ENCODE data around the gene PHYKPL.

Gene PHYKPL

GRCh38 chr5:178223196-178223773, 9.3 kb downstream of the PHYKPL start:
- no peak for DNase-seq (ENCODE audit: low spot score)

DNA sequence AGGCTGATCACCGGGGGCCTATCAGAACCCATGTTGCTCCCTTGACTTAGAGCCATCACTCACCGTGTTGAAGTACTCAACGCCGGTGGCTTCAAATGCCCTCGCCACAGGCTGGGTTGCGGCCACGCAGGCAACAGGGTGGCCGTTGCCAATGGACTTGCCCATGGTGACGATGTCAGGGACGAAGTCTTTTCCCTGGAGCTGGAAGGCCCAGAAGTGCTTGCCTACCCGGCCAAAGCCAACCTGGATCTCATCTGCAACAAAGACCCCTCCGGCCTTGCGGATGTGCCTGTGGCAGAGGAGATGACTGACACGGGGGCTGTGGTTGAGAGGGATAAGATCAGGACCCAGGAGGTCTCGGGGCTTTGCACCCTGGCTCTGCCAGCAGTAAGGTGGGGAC, 10.3 kb downstream of the PHYKPL start:
- DNase-seq (ENCODE audit: low spot score): no peak

- DNase-seq (ENCODE audit: low spot score): no peak
These were observed 10.7 kb downstream of the PHYKPL start for GRCh38 chr5:178221853-178222252.

GRCh38 chr5:178221282-178221681, 11.3 kb downstream of the PHYKPL start:
- no peak for DNase-seq (ENCODE audit: low spot score)

GRCh38 chr5:178218827-178219226, 13.8 kb downstream of the PHYKPL start:
- DNase-seq (ENCODE audit: low spot score): no peak

GRCh38 chr5:178218237-178218776, 14.3 kb downstream of the PHYKPL start:
- DNase-seq (ENCODE audit: low spot score): no peak

- no peak for DNase-seq (ENCODE audit: low spot score)
These were observed 15.8 kb downstream of the PHYKPL start for GRCh38 chr5:178216779-178217178.

DNA sequence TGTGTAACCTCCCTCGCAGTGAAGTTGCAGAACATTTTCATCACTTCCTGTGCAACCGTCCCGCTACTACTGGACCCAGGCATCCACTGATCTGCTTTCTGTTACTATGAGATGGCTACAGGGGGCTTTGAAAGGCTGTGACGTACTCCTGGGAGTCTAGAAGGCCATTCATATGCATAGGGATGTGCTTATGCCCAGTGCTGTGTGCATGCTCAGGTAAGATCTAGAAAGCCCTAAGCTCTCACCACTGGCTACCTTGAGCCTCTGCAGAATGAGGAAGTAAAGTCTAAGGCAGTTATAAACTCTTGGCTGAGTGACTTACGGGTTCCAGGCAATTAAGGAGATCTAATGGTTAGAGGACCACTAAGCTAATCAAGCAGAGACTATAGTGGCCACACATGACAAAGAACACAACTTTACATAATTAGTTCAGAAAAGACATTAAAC, 16.5 kb downstream of the PHYKPL start:
- DNase-seq (ENCODE audit: low spot score): no peak

DNA sequence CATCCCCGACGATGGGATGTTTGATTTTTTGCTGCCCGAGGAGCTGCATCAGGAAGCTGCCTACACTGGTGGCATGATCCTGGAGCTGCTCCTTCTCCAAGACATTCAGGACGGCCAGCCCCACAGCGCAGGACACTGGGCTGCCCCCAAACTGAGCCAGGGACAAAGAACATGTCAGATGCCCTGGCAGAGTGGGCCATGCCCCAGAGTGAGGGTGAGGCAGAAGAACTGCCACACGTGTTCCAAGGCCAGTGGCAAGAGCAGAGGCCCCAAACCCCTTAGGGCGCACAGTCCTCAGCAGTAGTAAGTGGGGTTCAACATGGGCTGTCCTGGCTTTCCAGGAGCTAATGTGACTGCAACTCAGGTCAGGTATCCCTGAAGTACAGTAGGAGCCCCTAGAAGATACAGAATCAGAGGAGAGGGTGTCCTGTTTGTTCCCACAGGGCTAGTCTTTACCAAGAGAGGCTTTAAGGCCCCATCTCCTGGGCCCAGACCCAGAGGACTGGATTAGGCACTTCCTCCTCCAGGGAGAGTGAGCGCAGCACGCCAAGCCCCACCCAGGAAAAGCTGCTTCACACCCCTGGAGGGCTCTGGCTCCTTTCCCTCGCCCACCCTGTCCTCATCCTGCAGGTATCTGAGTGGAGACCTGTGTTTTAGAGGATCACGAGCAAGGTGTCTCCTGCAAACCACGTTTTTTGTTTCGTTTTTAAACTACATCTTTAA, 17.2 kb downstream of the PHYKPL start:
- no peak for DNase-seq (ENCODE audit: low spot score)

- no peak for DNase-seq (ENCODE audit: low spot score)
These were observed 18.3 kb downstream of the PHYKPL start for GRCh38 chr5:178214160-178214803.

DNA sequence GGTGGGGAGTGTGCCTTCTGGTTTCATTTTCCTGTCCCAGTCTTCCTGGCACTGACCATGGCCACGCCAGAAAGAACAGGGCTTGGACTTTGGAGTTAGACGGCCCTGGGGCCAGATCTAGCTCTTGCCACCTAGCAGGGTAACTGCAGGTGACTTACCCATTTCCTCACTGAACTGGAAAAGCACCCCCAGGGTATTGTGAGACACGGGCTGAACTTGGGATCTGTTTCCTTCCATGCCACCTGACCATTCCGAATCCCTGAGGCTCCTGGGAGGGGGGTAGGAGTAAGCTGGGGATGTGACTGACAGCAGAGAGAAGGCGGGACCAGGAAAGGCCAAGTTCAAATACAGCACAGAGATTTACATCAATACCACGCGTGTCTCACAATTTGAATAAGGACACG, 18.9 kb downstream of the PHYKPL start:
- DNase-seq (ENCODE audit: low spot score): no peak

GRCh38 chr5:178213003-178213461, 19.6 kb downstream of the PHYKPL start:
- peak; percentile 44 for DNase-seq (ENCODE audit: low spot score)

DNA sequence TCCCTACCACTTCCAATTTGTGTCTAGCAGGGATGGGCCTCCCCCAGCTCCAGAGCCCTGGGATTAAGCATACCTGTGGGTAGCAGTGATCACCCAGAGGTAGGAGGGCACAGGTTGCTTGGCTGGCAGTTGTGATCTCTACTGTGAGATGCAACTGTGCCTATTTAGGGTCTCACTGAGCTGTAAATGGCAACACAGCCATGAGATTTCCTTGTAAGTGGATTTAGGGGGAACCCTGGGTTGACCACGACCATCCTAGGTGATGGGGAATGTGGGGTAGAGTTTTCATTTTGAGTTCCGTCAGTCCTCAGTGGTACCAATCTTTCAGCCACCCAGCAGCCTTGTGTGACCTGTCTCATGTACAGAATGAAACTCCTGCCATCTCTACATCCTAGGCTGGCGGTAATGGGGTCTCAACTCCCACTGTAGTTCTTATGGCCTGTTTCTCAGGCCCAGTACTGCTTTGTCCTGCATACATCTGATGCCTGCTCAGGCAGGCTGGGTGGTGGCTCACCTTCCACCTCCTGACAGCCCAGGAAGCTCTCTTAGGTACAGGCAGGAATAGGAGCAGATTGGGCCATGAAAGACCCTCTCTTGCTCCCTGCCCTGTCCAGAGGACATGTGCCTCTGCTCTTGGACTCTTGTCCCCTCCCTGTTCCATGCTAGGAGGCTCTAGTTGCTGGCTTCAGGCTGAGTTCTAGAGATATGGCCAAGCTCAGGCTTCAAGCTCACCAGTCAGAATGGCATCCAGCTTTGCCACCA, 20.2 kb downstream of the PHYKPL start:
- DNase-seq (ENCODE audit: low spot score): no peak

DNA sequence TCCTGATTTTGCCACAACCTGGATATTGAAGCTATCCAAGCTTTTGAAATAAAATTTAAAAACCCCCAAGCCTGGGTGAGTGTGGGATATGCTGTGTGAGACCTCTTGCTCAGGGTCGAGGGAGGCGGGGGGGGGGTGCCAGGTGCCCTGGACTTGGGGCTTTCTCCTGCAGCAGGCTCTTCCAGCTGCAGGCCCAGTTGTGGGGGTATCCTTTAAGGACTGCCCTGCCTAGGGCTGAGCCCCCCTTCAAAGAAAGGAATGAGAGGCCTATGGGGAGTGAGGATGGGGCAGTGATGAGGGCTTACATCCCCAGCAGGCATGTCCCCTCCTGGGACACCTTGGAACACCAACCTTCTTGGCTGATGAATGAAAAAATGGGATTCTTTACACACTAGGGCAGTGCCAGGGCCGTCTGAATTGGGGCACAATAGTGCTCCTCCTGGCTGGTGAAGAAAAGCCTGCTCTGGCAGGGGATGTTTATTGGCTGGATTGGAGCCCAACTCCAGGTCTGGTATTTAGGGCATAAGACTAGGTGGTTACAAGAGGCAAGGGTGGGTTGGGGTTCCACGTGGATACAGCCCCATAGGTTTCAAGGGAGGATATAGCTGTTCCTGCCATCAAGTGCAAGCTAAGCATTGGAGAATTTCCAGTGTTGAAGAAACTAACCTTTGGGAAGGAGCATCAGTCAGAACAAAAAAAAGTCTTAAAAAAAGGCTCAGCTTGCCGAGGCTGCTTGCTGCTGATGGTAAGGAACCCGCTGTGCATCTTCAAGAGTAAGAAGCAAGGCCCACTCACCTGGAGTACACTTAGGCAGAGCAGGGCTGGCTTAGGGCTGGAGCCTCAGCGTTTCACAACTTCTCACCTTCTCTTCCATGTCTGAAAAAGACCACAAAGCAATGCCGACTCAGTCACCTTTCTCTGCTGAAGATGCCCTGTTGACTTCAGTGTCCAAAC, 21.2 kb downstream of the PHYKPL start:
- no peak for DNase-seq (ENCODE audit: low spot score)

DNA sequence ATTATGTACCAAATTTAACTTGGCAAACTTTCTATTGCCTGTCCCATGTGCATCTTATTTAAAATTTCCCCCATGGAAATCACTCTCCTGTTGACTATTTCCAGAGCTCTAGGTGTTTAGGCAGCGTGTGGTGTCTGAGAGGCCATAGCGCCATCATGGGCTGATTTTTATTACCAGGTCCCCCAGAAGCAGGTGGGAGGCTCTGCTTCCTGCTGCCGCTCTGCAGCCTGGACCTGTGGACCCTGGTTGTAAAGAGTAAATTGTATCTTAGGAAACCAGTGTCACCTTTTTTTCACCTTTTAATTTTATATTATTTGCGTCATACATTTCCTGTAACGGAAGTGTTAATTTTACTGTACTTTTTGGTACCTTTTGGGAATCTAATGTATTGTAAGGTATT, 21.9 kb downstream of the PHYKPL start:
- DNase-seq (ENCODE audit: low spot score): no peak

- no peak for DNase-seq (ENCODE audit: low spot score)
These were observed 22.5 kb downstream of the PHYKPL start for GRCh38 chr5:178210073-178210535.

DNA sequence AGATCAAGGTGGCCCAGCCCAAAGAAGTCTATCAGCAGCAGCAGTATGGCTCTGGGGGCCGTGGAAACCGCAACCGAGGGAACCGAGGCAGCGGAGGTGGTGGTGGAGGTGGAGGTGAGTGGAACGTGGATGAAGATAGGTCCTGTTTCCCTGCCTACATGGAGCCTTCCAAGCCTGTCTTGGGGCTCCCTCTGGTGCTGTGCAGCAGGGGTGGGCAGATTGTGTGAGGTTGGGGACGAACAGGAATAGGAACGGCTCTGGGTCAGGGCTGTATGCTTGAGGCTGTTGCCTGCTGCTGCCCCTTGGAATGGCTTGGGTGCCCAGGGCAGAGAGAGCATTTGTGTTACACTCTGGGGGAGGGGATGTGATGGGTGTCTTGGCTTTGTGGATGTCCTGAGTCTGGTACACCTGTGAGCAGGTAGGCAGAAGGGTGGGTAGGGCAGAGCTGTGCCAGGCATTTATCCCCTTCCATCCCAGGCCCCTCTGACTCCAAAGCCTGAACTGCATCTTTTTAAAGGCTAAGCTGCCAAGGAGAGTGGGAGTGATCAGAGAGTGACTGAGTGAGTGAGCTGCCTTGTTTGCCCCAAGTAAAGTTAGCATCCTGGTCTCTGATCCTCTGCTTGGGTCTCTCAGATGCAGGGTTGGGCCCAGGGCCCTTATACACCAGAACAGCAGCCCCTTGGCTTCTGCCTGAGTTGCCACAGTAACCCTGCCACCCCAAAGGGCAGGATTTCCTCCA, 23.1 kb downstream of the PHYKPL start:
- DNase-seq (ENCODE audit: low spot score): no peak

DNA sequence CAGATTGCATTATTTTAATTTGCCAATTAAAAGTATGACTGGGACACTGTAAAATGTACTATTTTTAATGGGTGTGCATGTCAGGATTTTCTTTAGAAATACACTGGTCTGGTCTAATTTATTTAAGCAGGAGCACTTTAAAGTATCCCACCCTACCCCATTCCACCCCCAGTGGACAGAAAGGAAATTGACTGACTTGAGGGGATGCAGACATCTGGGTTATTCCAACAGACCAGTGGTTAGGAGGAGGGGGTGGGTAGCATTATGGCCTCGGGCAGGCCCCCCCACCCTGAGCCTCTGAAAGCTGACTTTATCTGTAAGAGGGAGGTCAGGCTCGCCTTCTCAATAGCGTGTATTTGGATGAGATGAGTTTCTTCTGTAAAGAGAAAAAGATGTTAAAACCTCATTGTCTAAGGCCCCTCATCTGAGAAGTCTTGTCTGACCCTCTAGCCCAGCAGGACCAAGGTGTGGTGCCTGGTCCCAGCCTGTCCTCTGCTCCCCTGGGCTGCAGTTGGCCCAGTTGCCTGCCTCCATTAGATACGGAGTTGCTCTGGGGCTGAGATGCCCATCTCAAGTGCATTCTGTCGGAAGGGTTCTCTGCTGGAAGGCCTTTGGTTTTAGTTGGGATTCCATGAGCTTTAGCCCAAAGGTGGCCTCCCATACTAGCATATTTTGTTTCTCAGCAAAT, 23.9 kb downstream of the PHYKPL start:
- DNase-seq (ENCODE audit: low spot score): no peak

DNA sequence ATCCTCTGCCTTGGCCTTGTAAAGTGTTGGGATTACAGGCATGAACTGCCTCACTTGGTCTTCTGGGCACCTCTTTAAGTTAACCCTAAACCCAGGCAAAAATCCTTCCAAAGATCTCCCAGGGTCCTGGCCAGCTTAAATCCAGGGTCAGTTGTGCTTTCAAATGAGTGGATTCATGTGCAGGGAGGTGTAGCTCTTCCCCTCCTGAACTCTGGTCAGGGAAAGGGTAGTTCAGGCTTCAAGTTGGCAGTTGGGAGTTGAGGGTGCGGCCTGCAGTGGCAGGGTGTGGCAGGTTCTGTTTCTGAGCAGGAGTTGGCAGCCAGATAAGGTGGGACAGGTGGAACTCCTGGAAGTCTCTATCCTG, 24.7 kb downstream of the PHYKPL start:
- DNase-seq (ENCODE audit: low spot score): no peak

Measured in ecto neural progenitor cell (in vitro differentiated cells).